H9 (cell line): ENCODE data around the gene SRGAP1. TPM values are rescaled to one million over a fixed set of nuclear protein-coding genes. Genes with fewer than 3 reads are reported as not detected.

Experiments used
- DNase-seq: peaks from one replicate; pipeline ENCODE4 v3.0.0-alpha.2; 2017
- H2AFZ ChIP-seq: one replicate; pipeline ENCODE4 v1.6.1; 2013; ENCODE audit warnings: mild to moderate bottlenecking, low read length, control low read depth, moderate library complexity
- H2AK5ac ChIP-seq: 2 replicates; pipeline ENCODE4 v1.6.1; 2013; ENCODE audit warnings: low read length, control low read depth, mixed read lengths; ENCODE audit not compliant: insufficient read length
- H2BK120ac ChIP-seq: one replicate; pipeline ENCODE4 v1.6.1; 2013; ENCODE audit warnings: low read depth, mild to moderate bottlenecking, low read length, control low read depth, inconsistent platforms; ENCODE audit not compliant: poor library complexity, severe bottlenecking
- H2BK12ac ChIP-seq: 2 replicates; pipeline ENCODE4 v1.6.1; 2013; ENCODE audit warnings: low read length, control low read depth, mixed read lengths, low read depth; ENCODE audit not compliant: insufficient read length
- H2BK15ac ChIP-seq: 2 replicates; pipeline ENCODE4 v1.6.1; 2013; ENCODE audit warnings: low read depth, low read length, control low read depth
- H2BK20ac ChIP-seq: one replicate; pipeline ENCODE4 v1.6.1; 2013; ENCODE audit warnings: low read depth, mild to moderate bottlenecking, low read length, control low read depth, inconsistent platforms; ENCODE audit not compliant: poor library complexity, severe bottlenecking
- H2BK5ac ChIP-seq: 2 replicates; pipeline ENCODE4 v1.6.1; 2013; ENCODE audit warnings: low read length, control low read depth, mixed read lengths; ENCODE audit not compliant: insufficient read length
- H3K14ac ChIP-seq: 2 replicates; pipeline ENCODE4 v1.6.1; 2013; ENCODE audit warnings: low read length, control low read depth; ENCODE audit not compliant: insufficient read depth
- H3K18ac ChIP-seq: 2 replicates; pipeline ENCODE4 v1.6.1; 2013; ENCODE audit warnings: low read depth, mild to moderate bottlenecking, mixed read lengths, low read length, control low read depth; ENCODE audit not compliant: insufficient read length
- H3K23ac ChIP-seq: 2 replicates; pipeline ENCODE4 v1.6.1; 2013; ENCODE audit warnings: low read length, control low read depth, mixed read lengths, low read depth; ENCODE audit not compliant: insufficient read length
- H3K23me2 ChIP-seq: 2 replicates; pipeline ENCODE4 v1.6.1; 2013; ENCODE audit warnings: low read depth, mild to moderate bottlenecking, mixed read lengths, low read length, control low read depth; ENCODE audit not compliant: insufficient read length, poor library complexity, severe bottlenecking
- H3K27ac ChIP-seq: 2 replicates; pipeline ENCODE4 v1.5.1; 2013; ENCODE audit warnings: low read length, control low read depth, mixed read lengths, low read depth; ENCODE audit not compliant: insufficient read length
- H3K27me3 ChIP-seq: 2 replicates; pipeline ENCODE4 v1.6.1; 2013; ENCODE audit warnings: low read length, control low read depth, inconsistent platforms; ENCODE audit not compliant: insufficient read depth
- H3K4ac ChIP-seq: 2 replicates; pipeline ENCODE4 v1.6.1; 2013; ENCODE audit warnings: low read depth, mild to moderate bottlenecking, control low read depth, inconsistent platforms, low read length, moderate library complexity
- H3K4me1 ChIP-seq: 2 replicates; pipeline ENCODE4 v1.6.1; 2013; ENCODE audit warnings: low read length, control low read depth, inconsistent platforms; ENCODE audit not compliant: insufficient read depth
- H3K4me2 ChIP-seq: 2 replicates; pipeline ENCODE4 v1.6.1; 2013; ENCODE audit warnings: low read length, control low read depth, mixed read lengths; ENCODE audit not compliant: insufficient read length, insufficient read depth
- H3K56ac ChIP-seq: 2 replicates; pipeline ENCODE4 v1.6.1; 2013; ENCODE audit warnings: low read depth, mild to moderate bottlenecking, mixed read lengths, low read length, control low read depth; ENCODE audit not compliant: insufficient read length
- H3K79me1 ChIP-seq: 2 replicates; pipeline ENCODE4 v1.6.1; 2013; ENCODE audit warnings: low read depth, mild to moderate bottlenecking, moderate library complexity, low read length, control low read depth, inconsistent platforms; ENCODE audit not compliant: insufficient read depth, poor library complexity, severe bottlenecking
- H3K79me2 ChIP-seq: 2 replicates; pipeline ENCODE4 v1.6.1; 2013; ENCODE audit warnings: low read length, control low read depth, inconsistent platforms; ENCODE audit not compliant: insufficient read depth
- H3K9ac ChIP-seq: 2 replicates; pipeline ENCODE4 v1.6.1; 2013; ENCODE audit warnings: low read length, control low read depth, mixed read lengths; ENCODE audit not compliant: insufficient read length; ENCODE audit errors: extremely low read depth
- H3K9me3 ChIP-seq: one replicate; pipeline ENCODE4 v1.6.1; 2013; ENCODE audit warnings: low read depth, low read length, inconsistent platforms; ENCODE audit not compliant: control insufficient read depth
- H3T11ph ChIP-seq: one replicate; pipeline ENCODE4 v1.6.1; 2013; ENCODE audit warnings: mild to moderate bottlenecking, low read length, control low read depth, inconsistent platforms
- H4K20me1 ChIP-seq: one replicate; pipeline ENCODE4 v1.6.1; 2013; ENCODE audit not compliant: control insufficient read depth, insufficient read length, insufficient read depth
- H4K5ac ChIP-seq: 2 replicates; pipeline ENCODE4 v1.6.1; 2013; ENCODE audit warnings: low read depth, mild to moderate bottlenecking, mixed read lengths, low read length, control low read depth; ENCODE audit not compliant: insufficient read length
- H4K8ac ChIP-seq: replicated peaks from 2 replicates; pipeline ENCODE4 v1.6.1; 2013; ENCODE audit warnings: low read length, control low read depth, mixed read lengths, low read depth; ENCODE audit not compliant: insufficient read length
- H4K91ac ChIP-seq: 2 replicates; pipeline ENCODE4 v1.6.1; 2013; ENCODE audit warnings: low read depth, mild to moderate bottlenecking, moderate library complexity, mixed read lengths, low read length, control low read depth; ENCODE audit not compliant: insufficient read length
- H3K27ac Mint-ChIP-seq, 3 experiments: 2 replicates in 2 of 3; 3 replicates in 1 of 3; pipeline ENCODE4 v1.8.0; 2020 to 2021; ENCODE audit warnings: mixed read lengths in 3 of 3, mild to moderate bottlenecking in 1 of 3, moderate library complexity in 1 of 3
- H3K27me3 Mint-ChIP-seq: 2 replicates; pipeline ENCODE4 v1.8.0; 2021; ENCODE audit warnings: low read depth, mild to moderate bottlenecking, moderate library complexity, mixed read lengths
- H3K36me3 Mint-ChIP-seq, 3 experiments: 2 replicates in 2 of 3; 3 replicates in 1 of 3; pipeline ENCODE4 v1.8.0; 2020 to 2021; ENCODE audit warnings: low read depth in 3 of 3, mixed read lengths in 3 of 3; ENCODE audit not compliant: insufficient read depth in 1 of 3
- H3K4me1 Mint-ChIP-seq, 2 experiments: 2 replicates each; pipeline ENCODE4 v1.8.0; 2020; ENCODE audit warnings: mixed read lengths in 2 of 2
- H3K4me3 Mint-ChIP-seq, 2 experiments: 2 replicates in 1 of 2; 3 replicates in 1 of 2; pipeline ENCODE4 v1.8.0; 2020 to 2021; ENCODE audit warnings: mild to moderate bottlenecking in 2 of 2, mixed read lengths in 2 of 2, moderate library complexity in 1 of 2
- H3K9me3 Mint-ChIP-seq, 2 experiments: 2 replicates in 1 of 2; 3 replicates in 1 of 2; pipeline ENCODE4 v1.8.0; 2020; ENCODE audit warnings: mild to moderate bottlenecking in 2 of 2, mixed read lengths in 2 of 2, moderate library complexity in 1 of 2
- WGBS: extraction: QIAGEN DNeasy Blood & Tissue Kit; methylation state at CpG from one replicate; pipeline ENCODE4 v1.1.7; 2013; ENCODE audit warnings: missing lambda C conversion rate, low lambda C conversion rate, mixed read lengths; ENCODE audit not compliant: insufficient read length; ENCODE audit errors: extremely low coverage; 5-methylcytosine and 5-hydroxymethylcytosine counted together
- total RNA-seq: library from RNA; stranded (reverse); gene quantifications from 2 replicates; pipeline ENCODE4 v1.2.1, GENCODE V29; 2021
- TF ChIP-seq, protein P1 (sequence below): fragments of 200-600 bp; sonication (generic); conservative IDR thresholded peaks from 3 replicates; pipeline ENCODE4 v1.8.0; 2021; ENCODE audit warnings: antibody characterized with exemption, mild to moderate bottlenecking

The SRGAP1 gene
- total RNA-seq, 1 experiment from 2014 or later: 4.8 TPM

DNA sequence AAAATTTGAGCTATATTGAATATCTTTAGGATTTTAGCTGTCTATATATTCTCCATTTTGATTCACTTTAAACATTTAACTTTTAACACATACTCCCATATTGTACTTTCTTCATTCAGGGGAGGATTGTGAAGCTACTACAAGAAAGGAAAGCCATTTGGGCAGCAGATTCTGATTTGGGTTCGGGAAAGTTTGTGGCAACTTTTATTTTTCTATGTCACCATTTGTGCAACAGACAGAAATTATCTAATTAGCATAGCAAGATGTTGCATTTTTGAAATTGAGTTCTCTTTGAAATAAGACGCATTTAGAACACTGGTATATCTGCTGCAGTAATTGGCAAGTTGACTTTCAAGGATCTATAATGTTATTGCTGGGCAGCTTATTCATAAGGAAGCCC lies 243.3 kb downstream of the SRGAP1 start:
- Histone ChIP-seq H3K56ac (no peak overlapping the region), H4K8ac (no peak overlapping the region), H3K14ac (no peak overlapping the region), H3T11ph (no peak overlapping the region), H3K23me2 (no peaks in the 10 kb centered on the region), H3K27me3 (no peaks in the 10 kb centered on the region), H4K5ac (no peak overlapping the region), H4K20me1 (no peaks in the 10 kb centered on the region), H2BK15ac (no peak overlapping the region), H4K91ac (no peak overlapping the region), H2AK5ac (no peak overlapping the region), H2BK12ac (no peak overlapping the region), H3K9me3 (no peaks in the 10 kb centered on the region), H2BK20ac (no peak overlapping the region), H3K79me2 (no peaks in the 10 kb centered on the region), H3K9ac (no peak overlapping the region), H3K23ac (no peak overlapping the region), H3K4me1 (peaks cover 9% of the 10 kb centered on the region; the same call in 1 of the 2 replicates), H3K4me2 (no peak overlapping the region), H2BK5ac (no peak overlapping the region), H3K79me1 (no peaks in the 10 kb centered on the region), H2BK120ac (no peak overlapping the region), H3K27ac (no peak overlapping the region), H2AFZ (no peak overlapping the region), H3K4ac (no peak overlapping the region), H3K18ac (no peak overlapping the region)
- no CpG with 5 or more reads among the region's 2 CpGs for WGBS
- H3K9me3 Mint-ChIP-seq: no peaks in the 10 kb centered on the region
- DNase-seq: no peak
- peaks cover 11 to 16% of the 10 kb centered on the region in 2 experiments for H3K4me1 Mint-ChIP-seq
- no peak overlapping the region for H3K27ac Mint-ChIP-seq
- TF ChIP-seq, protein P1, sequence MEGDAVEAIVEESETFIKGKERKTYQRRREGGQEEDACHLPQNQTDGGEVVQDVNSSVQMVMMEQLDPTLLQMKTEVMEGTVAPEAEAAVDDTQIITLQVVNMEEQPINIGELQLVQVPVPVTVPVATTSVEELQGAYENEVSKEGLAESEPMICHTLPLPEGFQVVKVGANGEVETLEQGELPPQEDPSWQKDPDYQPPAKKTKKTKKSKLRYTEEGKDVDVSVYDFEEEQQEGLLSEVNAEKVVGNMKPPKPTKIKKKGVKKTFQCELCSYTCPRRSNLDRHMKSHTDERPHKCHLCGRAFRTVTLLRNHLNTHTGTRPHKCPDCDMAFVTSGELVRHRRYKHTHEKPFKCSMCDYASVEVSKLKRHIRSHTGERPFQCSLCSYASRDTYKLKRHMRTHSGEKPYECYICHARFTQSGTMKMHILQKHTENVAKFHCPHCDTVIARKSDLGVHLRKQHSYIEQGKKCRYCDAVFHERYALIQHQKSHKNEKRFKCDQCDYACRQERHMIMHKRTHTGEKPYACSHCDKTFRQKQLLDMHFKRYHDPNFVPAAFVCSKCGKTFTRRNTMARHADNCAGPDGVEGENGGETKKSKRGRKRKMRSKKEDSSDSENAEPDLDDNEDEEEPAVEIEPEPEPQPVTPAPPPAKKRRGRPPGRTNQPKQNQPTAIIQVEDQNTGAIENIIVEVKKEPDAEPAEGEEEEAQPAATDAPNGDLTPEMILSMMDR: no peak
- no peaks in the 10 kb centered on the region for H3K27me3 Mint-ChIP-seq
- H3K36me3 Mint-ChIP-seq: no peaks in the 10 kb centered on the region; a peak in 1 of 7 replicates
- no peak overlapping the region for H3K4me3 Mint-ChIP-seq
